CD1c-positive myeloid dendritic cell (primary cell): ENCODE measurements around the gene LSMEM2.

Source experiments
- DNase-seq: peaks from one replicate; pipeline ENCODE4 v3.0.0-alpha.2; 2016; ENCODE audit errors: extremely low spot score

LSMEM2 gene

DNA sequence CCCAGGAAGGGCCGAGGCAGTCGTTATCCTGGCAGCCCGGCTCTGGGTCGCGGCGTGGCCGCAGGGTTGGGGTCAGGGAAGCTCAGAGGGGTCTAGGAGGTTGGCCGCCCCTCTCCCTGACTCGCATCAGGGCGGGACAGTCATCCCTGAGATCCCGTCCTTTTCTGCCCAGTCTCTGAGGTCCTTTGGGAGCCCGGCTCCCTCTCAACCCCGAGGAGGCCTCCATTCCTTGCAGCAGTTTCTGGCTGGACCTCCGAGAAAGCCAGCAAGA is 43.2 kb downstream of the LSMEM2 start:
- DNase-seq = no peak

DNA sequence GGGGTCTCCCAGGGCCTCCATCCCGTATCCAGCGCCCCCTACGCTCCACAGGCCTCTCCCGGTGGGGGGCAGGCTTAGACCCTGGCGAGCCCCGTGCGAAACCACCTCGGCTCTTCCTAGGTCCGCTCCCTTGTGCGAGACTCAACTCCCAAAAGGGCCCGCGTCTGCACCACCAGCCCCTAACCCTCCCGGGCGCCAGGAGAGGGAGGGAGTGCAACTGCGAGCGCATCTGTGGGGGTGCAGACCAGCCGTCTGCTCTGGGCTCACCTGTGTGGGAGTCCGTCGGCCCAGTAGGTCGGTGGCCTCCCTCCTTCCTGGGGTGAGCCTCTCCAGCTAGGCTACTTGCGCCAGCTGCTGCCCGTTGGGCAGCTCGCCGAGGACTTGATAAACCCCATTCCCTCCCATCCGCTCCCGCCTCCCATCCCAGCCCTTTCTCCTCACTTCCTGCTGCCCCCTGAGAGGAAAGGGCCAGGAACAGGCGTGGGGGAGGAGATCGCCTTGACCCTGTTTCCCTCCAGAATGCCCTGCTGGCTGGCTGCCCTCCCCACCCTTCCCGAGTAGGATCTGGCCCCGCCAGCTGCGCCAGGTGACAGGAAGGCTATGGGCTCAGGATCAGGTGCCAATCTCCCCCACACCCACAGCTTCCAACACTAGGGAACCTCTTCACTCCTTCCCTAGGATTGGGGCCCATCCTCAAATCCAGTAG is 43.7 kb downstream of the LSMEM2 start, which contains the start of gene HYAL2:
TSS of gene HYAL2 (minus strand) at position 360 of the 706 bp plus-strand sequence. CDS start 2,256 bp downstream, outside the sequence.
- DNase-seq = no peak

DNA sequence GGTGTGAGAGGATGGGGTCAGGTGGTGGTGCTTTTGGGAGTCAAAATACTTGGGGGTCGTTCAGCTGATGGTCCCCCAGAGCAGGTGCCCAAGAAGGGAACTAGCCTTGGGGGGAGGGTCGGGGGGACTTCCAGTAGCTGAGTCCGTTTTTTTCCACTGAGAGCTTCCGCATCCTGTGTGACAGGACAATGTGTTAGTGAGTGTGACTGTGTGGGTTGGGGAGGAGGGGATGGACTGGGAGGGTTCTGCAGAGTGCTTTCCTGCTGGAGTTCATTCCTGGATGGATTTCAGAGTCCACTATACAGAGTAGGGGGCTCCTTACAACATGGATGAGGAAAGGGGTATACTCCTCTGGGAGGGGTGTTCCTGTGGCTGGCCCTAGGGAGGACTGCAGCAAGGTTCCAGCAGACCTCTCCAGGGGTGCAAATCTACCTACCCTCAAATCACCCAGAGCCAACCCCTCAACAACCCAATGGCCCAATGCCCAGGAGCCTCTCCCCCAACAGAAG is 44.3 kb downstream of the LSMEM2 start:
- DNase-seq = peak; percentile 55

GRCh38 chr3:50323614-50324199 is 44.8 kb downstream of the LSMEM2 start:
- DNase-seq = peak; percentile 32

DNA sequence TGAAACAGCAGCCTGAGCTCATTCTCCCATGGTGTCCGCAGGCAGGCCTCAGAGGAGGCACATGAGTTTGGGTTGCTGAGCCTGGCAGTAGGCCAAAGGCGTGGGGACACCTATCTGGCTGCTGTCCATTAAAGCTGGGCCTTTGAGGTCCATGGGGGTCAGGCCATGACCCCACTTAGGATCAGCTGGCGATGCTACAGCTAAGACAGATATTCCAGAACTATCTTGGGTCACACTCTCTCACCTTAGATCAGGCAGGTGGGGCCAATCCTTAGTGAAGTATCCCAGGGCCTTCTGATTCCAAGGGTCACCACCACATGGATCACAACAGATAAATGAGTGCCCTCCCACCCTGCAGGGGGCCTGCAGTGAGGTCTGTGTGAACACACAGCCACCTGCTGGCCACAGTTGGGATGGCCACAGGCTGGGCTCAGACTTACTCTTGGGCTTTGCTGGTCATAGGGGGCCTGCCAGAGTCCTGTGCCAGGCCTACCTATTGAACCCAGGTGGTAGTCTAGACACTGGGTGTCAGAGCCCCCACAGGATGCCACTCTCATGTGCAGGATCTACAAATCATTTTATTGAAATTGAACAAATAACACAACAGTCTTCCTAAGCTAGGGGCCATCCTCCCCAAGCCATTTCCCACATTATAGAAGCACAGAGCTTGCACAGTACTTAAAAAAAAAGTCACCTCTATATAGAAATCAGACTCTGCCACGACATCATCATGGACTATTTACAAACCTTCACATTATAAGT is 45.6 kb downstream of the LSMEM2 start:
- peak; percentile 64 for DNase-seq

- DNase-seq = no peak
These were observed 46.2 kb downstream of the LSMEM2 start for GRCh38 chr3:50325113-50325480.

DNA sequence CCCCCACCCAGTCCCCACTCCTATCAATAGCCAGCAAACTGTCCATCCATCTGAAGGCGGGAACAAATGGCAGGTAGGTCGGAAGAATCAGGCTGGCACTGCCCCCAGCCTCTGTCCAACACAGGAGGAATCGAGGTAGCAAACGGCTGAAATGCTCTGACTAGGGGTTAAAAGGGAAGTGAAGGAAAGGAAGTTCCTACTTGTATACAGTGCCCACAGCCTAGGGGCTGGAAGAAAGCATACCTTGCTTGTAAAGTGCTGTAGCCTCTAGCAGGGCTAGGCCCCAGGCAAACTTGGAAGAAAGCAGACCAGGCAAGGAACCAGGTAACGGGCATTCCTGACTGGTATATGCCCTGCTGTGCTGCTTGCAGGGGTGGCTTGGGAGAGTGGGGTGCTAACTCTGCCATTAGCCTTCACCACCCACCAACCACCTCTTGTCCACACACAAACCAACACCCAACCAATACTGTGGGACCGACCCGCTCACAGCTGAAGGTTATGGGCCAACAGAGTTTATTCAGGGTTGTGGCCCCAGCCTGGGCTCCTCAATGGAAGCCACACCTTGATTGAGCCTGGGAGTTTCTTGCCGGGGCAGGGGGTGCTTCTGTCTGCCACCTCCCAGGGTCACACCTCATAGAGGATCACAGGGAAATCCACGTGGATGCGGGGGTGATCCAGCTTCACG is 46.8 kb downstream of the LSMEM2 start:
- DNase-seq = peak; percentile 36

DNA sequence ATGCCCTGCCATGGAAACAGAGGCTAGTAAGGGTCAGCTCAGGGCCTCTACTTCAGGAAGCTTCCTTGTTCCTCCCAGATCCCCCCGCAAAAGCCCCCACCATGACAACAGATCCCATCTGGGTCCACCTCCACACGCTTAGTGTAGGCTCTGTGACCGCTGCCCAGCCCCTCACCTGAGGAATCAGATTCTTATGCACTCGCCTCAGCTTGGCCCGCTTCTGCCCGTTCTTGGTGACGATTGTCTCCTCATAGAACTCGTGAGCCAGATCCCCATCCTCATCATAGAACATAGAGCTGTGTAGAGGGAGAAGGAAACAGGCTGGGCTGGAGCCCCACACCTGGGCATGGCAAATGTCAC is 47.3 kb downstream of the LSMEM2 start:
- DNase-seq = no peak

DNA sequence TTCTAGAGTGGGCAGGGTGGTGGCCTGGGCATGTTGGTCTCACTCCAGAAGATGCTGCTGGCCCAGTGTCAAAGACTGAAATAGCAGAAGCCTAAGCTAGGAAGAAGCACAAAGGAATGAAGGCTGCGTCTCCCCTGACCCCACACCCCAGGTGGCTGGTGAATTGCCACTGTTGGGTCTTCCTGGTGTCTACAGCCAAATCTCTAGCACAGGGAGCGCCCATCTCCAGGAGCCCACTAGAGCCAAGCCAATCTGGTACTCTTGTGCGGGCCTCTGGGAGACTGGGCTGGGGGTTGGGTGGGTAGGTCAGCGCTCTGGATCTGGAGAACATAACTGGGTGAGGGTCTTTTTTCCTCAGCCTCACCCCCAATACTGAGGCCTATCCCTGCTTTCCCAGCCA is 48.2 kb downstream of the LSMEM2 start:
- DNase-seq = no peak

DNA sequence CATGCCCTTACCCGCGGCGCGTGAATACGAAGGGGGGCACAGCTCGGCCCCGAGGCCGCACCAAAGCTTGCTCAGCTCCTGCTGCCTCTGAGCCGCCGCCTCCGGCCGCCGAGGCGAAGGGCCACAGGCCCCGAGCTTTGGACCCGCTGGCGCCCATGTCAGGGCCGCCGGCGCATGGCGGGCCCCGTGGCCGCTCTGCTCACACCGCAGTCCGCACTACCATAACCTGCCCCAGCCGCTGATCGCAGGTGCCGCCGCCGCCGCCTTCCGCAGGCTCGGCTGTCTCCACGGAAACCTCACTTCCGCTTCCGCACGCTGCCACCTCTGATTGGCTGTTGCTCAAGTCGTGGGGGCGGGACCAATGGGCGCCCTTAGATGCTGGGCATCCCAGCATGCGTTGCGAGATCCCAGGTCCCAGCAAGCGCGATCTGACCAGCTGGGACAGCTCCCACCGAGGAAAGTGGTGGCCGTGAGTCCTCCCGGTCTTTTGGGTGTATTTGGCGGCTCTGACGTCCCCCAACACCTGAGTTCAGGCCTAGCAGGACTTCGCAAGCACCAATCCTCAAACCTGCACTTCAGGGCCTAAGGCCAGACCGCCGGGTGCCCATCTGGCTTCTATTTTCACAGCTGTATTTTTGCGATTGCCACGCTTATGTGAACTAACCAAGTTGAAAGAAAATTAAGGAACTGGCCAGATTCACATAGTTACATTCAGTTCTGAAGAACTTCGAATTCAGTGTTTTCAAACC is 49.2 kb downstream of the LSMEM2 start, which contains the start of gene TUSC2:
TSS of gene TUSC2 (minus strand) at position 281 of the 749 bp plus-strand sequence. CDS start at position 157, 124 bp downstream.
- peak; percentile 98 for DNase-seq

GRCh38 chr3:50330330-50330729 is 51.4 kb downstream of the LSMEM2 start:
- no peak for DNase-seq

- no peak for DNase-seq
These were observed 52.5 kb downstream of the LSMEM2 start for GRCh38 chr3:50331364-50331907.

DNA sequence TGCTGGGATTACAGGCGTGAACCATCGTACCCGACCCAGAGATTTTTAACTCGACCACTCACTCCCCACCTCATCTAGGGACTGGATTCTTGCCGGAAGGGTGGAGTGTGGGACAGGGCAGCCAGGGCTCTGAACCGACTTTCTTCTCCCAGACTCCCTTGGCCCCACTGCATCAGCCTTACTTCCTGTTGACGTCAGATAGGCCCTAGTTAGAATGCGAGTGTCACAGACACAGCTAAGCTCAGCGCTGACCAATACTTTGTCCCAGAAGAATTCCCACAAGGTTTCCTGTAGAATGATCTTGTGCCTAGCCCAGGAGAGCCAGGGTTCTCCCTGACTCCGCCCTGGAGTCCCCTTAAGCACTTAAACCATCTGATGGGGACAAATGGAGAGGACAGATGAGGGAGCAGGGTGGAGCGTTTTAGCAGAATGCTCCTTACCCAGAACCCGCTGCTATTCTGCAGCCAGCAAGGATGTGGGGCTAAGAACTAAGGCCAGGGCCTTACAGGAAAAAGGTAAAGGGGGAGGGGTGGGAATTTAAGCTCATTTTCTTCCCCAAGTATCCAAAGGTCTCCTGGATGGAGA is 54.9 kb downstream of the LSMEM2 start:
- DNase-seq = no peak

- no peak for DNase-seq
These were observed 55.6 kb downstream of the LSMEM2 start for GRCh38 chr3:50334339-50335075.

DNA sequence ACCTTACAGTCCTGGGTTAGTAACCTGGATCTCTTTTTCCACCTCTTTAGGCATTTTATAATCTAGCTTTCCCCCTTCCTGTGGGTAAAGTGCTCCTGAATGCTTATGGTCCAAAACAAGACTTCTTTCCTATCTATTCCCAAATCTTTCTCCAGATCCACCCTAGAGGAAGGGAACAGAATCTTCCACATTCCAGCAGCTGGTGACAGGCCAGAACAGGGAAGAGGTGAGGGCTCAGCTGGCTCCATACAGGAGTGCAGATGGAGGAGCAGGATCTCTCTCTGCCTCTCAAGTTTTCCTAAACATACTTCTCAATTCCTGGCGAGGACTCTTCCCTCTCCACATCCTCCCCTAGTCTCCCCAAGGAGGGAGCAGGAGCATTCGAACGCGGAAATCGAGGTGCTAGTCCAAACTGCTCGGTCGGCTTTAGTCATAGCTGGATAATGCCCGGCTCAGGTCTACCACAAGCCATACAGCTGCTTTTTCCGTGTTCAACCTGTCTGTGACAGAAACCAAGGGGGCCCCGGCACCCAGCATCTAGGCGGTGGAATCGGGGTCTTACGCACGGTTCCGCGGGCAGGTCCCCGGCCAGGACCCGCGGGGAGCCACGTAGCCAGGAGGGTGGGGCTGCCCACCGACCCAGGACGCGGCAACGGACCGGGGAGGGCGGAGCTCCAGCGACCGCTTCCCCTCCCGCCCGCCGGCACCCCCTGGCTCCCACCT is 57.7 kb downstream of the LSMEM2 start:
- no peak for DNase-seq

GRCh38 chr3:50337175-50337861 is 58.4 kb downstream of the LSMEM2 start:
- peak; percentile 99 for DNase-seq
